A549 (cell line): Measurements from ENCODE around the gene SORCS3. TPM values are rescaled to one million over a fixed set of nuclear protein-coding genes. Genes with fewer than 3 reads are reported as not detected.

Experiments used
- ATAC-seq, 2 experiments: fragments of 200-7000 bp in 1 of 2; fragments of >200 bp in 1 of 2; cut with Nextera tagmentation in 1 of 2; cut with Tn5 transposase in 1 of 2; 3 replicates each; pipeline versions ENCODE4 v1.8.0 to v1.9.1; 2018 to 2020; ENCODE audit warnings: mild to moderate bottlenecking in 1 of 2, moderate library complexity in 1 of 2
- CTCF ChIA-PET: fragments of 300-600 bp; sonication (Branson Sonifier 250); formaldehyde crosslinking; extraction: SDS; loops from one replicate; lab custom pipeline; 2021; ENCODE audit warnings: antibody characterized with exemption, inconsistent platforms; lab: Yijun Ruan, JAX
- POLR2A ChIA-PET: fragments of 350-600 bp; formaldehyde crosslinking; extraction: SDS; loops from one replicate; lab custom pipeline; 2021; ENCODE audit warnings: antibody characterized with exemption, inconsistent platforms; lab: Yijun Ruan, JAX
- DNase-seq, 2 experiments: peaks; one replicate each; pipeline versions ENCODE4 v3.0.0 to v3.0.0-alpha.2; 2011 to 2016; ENCODE audit warnings: low read depth in 1 of 2, low spot score in 1 of 2
- FAIRE-seq: peaks from 2 replicates; lab custom pipeline; 2011; peaks lifted over from hg19 to GRCh38; lab: Jason Lieb, UNC
- H3K27ac ChIP-seq, 2 experiments: fragments of >200 bp; sonication (Bioruptor Twin); formaldehyde crosslinking; 3 replicates each; pipeline ENCODE4 v1.5.1; 2016 to 2017
- H3K4me1 ChIP-seq: fragments of >200 bp; sonication (Bioruptor Twin); formaldehyde crosslinking; 3 replicates; pipeline ENCODE4 v1.6.1; 2016
- H3K4me2 ChIP-seq: fragments of >200 bp; sonication (Bioruptor Twin); formaldehyde crosslinking; 3 replicates; pipeline ENCODE4 v1.6.1; 2016
- H3K4me3 ChIP-seq: fragments of >200 bp; sonication (Bioruptor Twin); formaldehyde crosslinking; 3 replicates; pipeline ENCODE4 v1.5.1; 2016
- H3K9me3 ChIP-seq: fragments of >200 bp; sonication (Bioruptor Twin); formaldehyde crosslinking; 3 replicates; pipeline ENCODE4 v1.6.1; 2016
- BCL3 ChIP-seq: fragments of >200 bp; sonication (Bioruptor Twin); formaldehyde crosslinking; IDR thresholded peaks from 3 replicates; pipeline ENCODE4 v1.6.1; 2016
- CBX2 ChIP-seq: fragments of 200-600 bp; sonication (generic); IDR thresholded peaks from 2 replicates; pipeline ENCODE4 v1.6.1; 2016; ENCODE audit warnings: low read depth, mild to moderate bottlenecking, borderline replicate concordance
- CEBPB ChIP-seq, 2 experiments: fragments of >200 bp in 1 of 2; sonication (Bioruptor Twin) in 1 of 2; formaldehyde crosslinking in 1 of 2; IDR thresholded peaks; 2 replicates each; pipeline ENCODE4 v1.6.1; 2012 to 2016
- CHD2 ChIP-seq: fragments of 150-350 bp; IDR thresholded peaks from 2 replicates; pipeline ENCODE4 v1.6.1; 2014; ENCODE audit warnings: low read length; ENCODE audit not compliant: partially characterized antibody
- CTCF ChIP-seq: fragments of >200 bp; sonication (Bioruptor Twin); formaldehyde crosslinking; IDR thresholded peaks from 3 replicates; pipeline ENCODE4 v1.5.1; 2016
- EHF ChIP-seq: fragments of 250-450 bp; sonication (Bioruptor Pico); IDR thresholded peaks from 2 replicates; pipeline ENCODE4 v1.5.0; 2020; ENCODE audit warnings: mild to moderate bottlenecking
- EHMT2 ChIP-seq: fragments of 200-600 bp; sonication (generic); IDR thresholded peaks from 2 replicates; pipeline ENCODE4 v1.6.1; 2016; ENCODE audit warnings: antibody characterized with exemption, low read depth, mild to moderate bottlenecking, moderate library complexity
- EP300 ChIP-seq, 2 experiments: fragments of >200 bp; sonication (Bioruptor Twin); formaldehyde crosslinking; IDR thresholded peaks; 2 replicates in 1 of 2; 3 replicates in 1 of 2; pipeline ENCODE4 v1.6.1; 2016 to 2017
- ESRRA ChIP-seq: fragments of 150-350 bp; IDR thresholded peaks from 2 replicates; pipeline ENCODE4 v1.6.1; 2014; ENCODE audit warnings: mild to moderate bottlenecking, low read length, borderline replicate concordance
- FOSL2 ChIP-seq, 2 experiments: fragments of 450-650 bp in 1 of 2; fragments of >200 bp in 1 of 2; sonication (Bioruptor Twin) in 1 of 2; formaldehyde crosslinking; IDR thresholded peaks; 2 replicates each; pipeline versions ENCODE4 v1.5.0 to v1.6.1; 2016 to 2020; ENCODE audit warnings: mild to moderate bottlenecking in 1 of 2, moderate library complexity in 1 of 2
- GATA3 ChIP-seq: IDR thresholded peaks from 2 replicates; pipeline ENCODE4 v1.6.1; 2012; ENCODE audit warnings: borderline replicate concordance
- HDAC2 ChIP-seq: fragments of 200-600 bp; sonication (generic); IDR thresholded peaks from 2 replicates; pipeline ENCODE4 v1.6.1; 2016
- HOXA7 ChIP-seq: fragments of 250-450 bp; sonication (Bioruptor Pico); IDR thresholded peaks from 2 replicates; pipeline ENCODE4 v1.5.0; 2020; ENCODE audit warnings: mild to moderate bottlenecking, moderate library complexity
- HOXB5 ChIP-seq: fragments of 250-450 bp; sonication (Bioruptor Pico); IDR thresholded peaks from 2 replicates; pipeline ENCODE4 v1.5.0; 2020; ENCODE audit warnings: mild to moderate bottlenecking, moderate library complexity
- JUN ChIP-seq, 2 experiments: fragments of >200 bp; sonication (Bioruptor Twin); formaldehyde crosslinking; IDR thresholded peaks; 2 replicates in 1 of 2; 3 replicates in 1 of 2; pipeline ENCODE4 v1.6.1; 2016 to 2017
- KDM1A ChIP-seq: fragments of 200-600 bp; sonication (generic); IDR thresholded peaks from 2 replicates; pipeline ENCODE4 v1.6.1; 2016; ENCODE audit warnings: low read depth, mild to moderate bottlenecking
- MYC ChIP-seq: IDR thresholded peaks from 2 replicates; pipeline ENCODE4 v1.6.1; 2012; ENCODE audit warnings: mild to moderate bottlenecking, inconsistent platforms, low read length, improper control_type of control experiment, borderline replicate concordance
- NR3C1 ChIP-seq: fragments of >200 bp; sonication (Bioruptor Twin); formaldehyde crosslinking; IDR thresholded peaks from 3 replicates; pipeline ENCODE4 v1.6.1; 2017
- POLR2A ChIP-seq: IDR thresholded peaks from 2 replicates; pipeline ENCODE4 v1.6.1; 2012; ENCODE audit warnings: mild to moderate bottlenecking, low read length
- POLR2AphosphoS2 ChIP-seq: conservative IDR thresholded peaks from 2 replicates; pipeline ENCODE4 v1.6.1; 2012; ENCODE audit warnings: low read length, improper control_type of control experiment, inconsistent platforms
- RAD21 ChIP-seq, 2 experiments: fragments of >200 bp in 1 of 2; sonication (Bioruptor Twin) in 1 of 2; formaldehyde crosslinking in 1 of 2; IDR thresholded peaks in 1 of 2; conservative IDR thresholded peaks in 1 of 2; 2 replicates in 1 of 2; 3 replicates in 1 of 2; pipeline ENCODE4 v1.6.1; 2012 to 2018; ENCODE audit warnings: inconsistent platforms in 1 of 2
- RARB ChIP-seq: fragments of 250-450 bp; sonication (Bioruptor Pico); IDR thresholded peaks from 2 replicates; pipeline ENCODE4 v1.8.0; 2021; ENCODE audit warnings: mild to moderate bottlenecking, moderate library complexity
- RFX5 ChIP-seq: fragments of 450-650 bp; IDR thresholded peaks from 2 replicates; pipeline ENCODE4 v1.7.1; 2014; ENCODE audit warnings: antibody characterized with exemption, mild to moderate bottlenecking, moderate library complexity
- RNF2 ChIP-seq: fragments of 200-600 bp; sonication (generic); IDR thresholded peaks from 2 replicates; pipeline ENCODE4 v1.6.1; 2016; ENCODE audit warnings: low read depth, mild to moderate bottlenecking, antibody characterized with exemption, moderate library complexity, borderline replicate concordance
- ZSCAN20 ChIP-seq: fragments of 250-450 bp; sonication (Bioruptor Pico); IDR thresholded peaks from 2 replicates; pipeline ENCODE4 v1.8.0; 2022; ENCODE audit warnings: mild to moderate bottlenecking, moderate library complexity
- WGBS: methylation state at CpG from one replicate; pipeline ENCODE4 v1.1.6; 2017; ENCODE audit errors: missing lambda C conversion rate; 5-methylcytosine and 5-hydroxymethylcytosine counted together
- polyA plus RNA-seq, 4 experiments: library from polyadenylated mRNA; depleted of rRNA in 3 of 4; stranded (reverse); fragments of >200 nt; fragmentation: RNase III in 1 of 4; extraction: RNeasy Plus Mini Kit Qiagen cat#74134 plus additional on column Dnase treatment in 1 of 4; gene quantifications; 2 replicates in 3 of 4; 3 replicates in 1 of 4; pipeline ENCODE4 v1.2.3, GENCODE V29; 2011 to 2017
- TF ChIP-seq, protein P1 (sequence below): fragments of 150-350 bp; IDR thresholded peaks from 2 replicates; pipeline ENCODE4 v1.6.1; 2014; ENCODE audit warnings: low read depth, mild to moderate bottlenecking, low read length
- TF ChIP-seq, protein P2 (sequence below): fragments of >200 bp; sonication (Bioruptor Twin); formaldehyde crosslinking; IDR thresholded peaks from 2 replicates; pipeline ENCODE4 v1.6.1; 2016
- TF ChIP-seq, protein P3 (sequence below): IDR thresholded peaks from 2 replicates; pipeline ENCODE4 v1.6.1; 2012

The SORCS3 gene
- polyA plus RNA-seq, 2 of the 4 experiments (the other 2 are of a cell fraction) = not detected

DNA sequence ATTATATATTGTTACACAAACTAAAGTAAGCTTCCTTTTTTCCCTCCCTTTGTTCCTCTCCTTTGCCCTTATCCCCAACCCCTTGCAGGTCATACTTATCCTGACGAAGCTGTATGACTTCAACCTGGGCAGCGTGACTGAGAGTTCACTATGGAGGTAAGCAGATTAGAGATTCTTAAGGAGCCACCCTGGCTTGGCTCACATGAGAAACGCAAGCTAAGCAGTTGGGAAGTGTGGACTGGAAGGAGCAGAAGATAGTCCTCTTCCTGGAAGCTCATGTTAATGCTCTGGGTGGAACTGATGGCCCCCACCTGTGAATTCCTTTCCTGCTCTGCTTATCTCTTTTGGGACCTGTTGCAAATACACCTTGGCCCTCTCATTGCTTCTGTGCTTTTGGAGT is 201.6 kb downstream of the SORCS3 start:
- Histone ChIP-seq H3K27ac (no peak overlapping the region), H3K4me3 (no peak overlapping the region), H3K9me3 (no peaks in the 10 kb centered on the region), H3K4me2 (no peak overlapping the region)
- ATAC-seq = no peak
- ChIA-PET POLR2A (no interaction called here), CTCF (interaction anchor here (1.0 kb wide), 1 partner anchor 13 kb away, joined by 3 read pairs; no protein-coding TSS in a partner anchor)
- DNase-seq = no peak
- TF ChIP-seq KDM1A = no peak
- TF ChIP-seq JUN (IDR thresholded peaks at IDR 0.05) = no peak
- TF ChIP-seq RNF2 = no peak
- no peak for TF ChIP-seq HOXA7 (CRISPR knock-in tag)
- TF ChIP-seq, all 56 proteins: peak for 0
- H3K4me1 ChIP-seq = no peaks in the 10 kb centered on the region
- FAIRE-seq = no peak
- 9% methylated on average over 3 of the region's 3 CpGs for WGBS

GRCh38 chr10:104844073-104844472 is 203.0 kb downstream of the SORCS3 start:
- ChIA-PET POLR2A (no interaction called here), CTCF (no interaction called here)
- ATAC-seq (no peak), FAIRE-seq (no peak), DNase-seq (no peak)
- Histone ChIP-seq H3K4me1 (no peaks in the 10 kb centered on the region), H3K4me2 (no peak overlapping the region), H3K4me3 (no peak overlapping the region), H3K9me3 (no peaks in the 10 kb centered on the region), H3K27ac (no peak overlapping the region)
- TF ChIP-seq GATA3 (no peak), JUN (IDR thresholded peaks at IDR 0.05) (no peak), EP300 (IDR thresholded peaks at IDR 0.05) (no peak), ESRRA (no peak), BCL3 (no peak), CTCF (no peak), EHMT2 (no peak), HDAC2 (no peak), POLR2A (no peak)
- TF ChIP-seq, protein P1, sequence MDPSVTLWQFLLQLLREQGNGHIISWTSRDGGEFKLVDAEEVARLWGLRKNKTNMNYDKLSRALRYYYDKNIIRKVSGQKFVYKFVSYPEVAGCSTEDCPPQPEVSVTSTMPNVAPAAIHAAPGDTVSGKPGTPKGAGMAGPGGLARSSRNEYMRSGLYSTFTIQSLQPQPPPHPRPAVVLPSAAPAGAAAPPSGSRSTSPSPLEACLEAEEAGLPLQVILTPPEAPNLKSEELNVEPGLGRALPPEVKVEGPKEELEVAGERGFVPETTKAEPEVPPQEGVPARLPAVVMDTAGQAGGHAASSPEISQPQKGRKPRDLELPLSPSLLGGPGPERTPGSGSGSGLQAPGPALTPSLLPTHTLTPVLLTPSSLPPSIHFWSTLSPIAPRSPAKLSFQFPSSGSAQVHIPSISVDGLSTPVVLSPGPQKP = no peak
- 20% methylated on average over 3 of the region's 3 CpGs for WGBS

DNA sequence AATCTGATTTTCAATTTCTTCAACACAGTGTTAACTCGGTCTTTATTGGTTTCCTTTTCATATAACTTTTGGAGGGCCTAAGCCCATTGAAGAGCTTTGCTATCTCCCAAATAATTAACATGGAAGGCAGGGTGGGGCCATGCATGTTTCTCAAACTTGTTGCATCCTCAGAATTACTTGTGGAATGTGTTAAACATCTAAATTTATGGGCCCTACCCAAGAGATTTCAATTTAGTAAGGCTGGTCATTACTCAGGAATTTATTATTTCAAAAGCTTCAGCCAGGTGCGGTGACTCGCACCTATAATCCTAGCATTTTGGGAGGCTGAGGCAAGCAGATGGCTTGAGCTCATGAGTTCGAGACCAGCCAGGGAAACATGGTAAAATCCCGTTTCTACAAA is 208.9 kb downstream of the SORCS3 start:
- DNase-seq = no peak
- WGBS = 36% methylated on average over 5 of the region's 5 CpGs

DNA sequence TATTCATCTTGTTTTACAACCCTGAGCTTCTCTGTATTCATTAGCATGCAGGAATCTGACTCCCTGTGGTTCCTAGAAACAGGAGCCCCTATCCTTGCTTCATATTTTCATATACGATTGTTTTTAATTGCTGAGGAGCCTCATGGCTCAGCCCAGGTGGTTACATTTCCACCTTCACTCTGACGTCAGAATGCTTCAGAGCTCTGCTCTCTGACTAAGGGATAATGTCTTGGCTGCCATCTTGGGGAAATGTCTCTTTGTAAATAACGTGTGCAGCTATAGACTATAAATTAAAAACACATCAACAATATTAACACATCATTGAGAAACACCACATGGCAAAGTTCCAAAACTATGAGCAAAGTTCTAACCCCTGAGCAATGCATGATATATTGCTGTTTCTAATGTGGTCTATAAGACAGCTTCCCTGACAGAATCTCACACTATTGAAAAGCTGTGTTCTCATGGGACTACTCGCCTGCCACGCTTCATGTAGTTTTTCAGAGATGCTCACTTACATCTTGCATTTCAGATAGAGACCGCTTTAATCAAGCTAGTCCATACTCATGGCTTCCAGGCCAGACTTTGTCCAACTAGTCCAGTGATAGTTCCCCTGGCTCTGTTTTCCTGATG is 227.0 kb downstream of the SORCS3 start:
- Histone ChIP-seq H3K27ac (no peak overlapping the region), H3K9me3 (no peaks in the 10 kb centered on the region), H3K4me2 (no peak overlapping the region), H3K4me1 (no peaks in the 10 kb centered on the region), H3K4me3 (no peak overlapping the region)
- TF ChIP-seq KDM1A (no peak), RAD21 (conservative IDR thresholded peaks at IDR 0.05 in 1 of 2, IDR thresholded peaks at IDR 0.05 in 1 of 2) (no peak), ZSCAN20 (CRISPR knock-in tag) (no peak), CHD2 (no peak), EHF (CRISPR knock-in tag) (no peak), MYC (no peak), RFX5 (no peak), CEBPB (IDR thresholded peaks at IDR 0.05) (no peak), EHMT2 (no peak), POLR2AphosphoS2 (no peak), RARB (CRISPR knock-in tag) (no peak), CBX2 (no peak), HOXB5 (CRISPR knock-in tag) (no peak), FOSL2 (IDR thresholded peaks at IDR 0.05) (no peak), FOSL2 (CRISPR knock-in tag; IDR thresholded peaks at IDR 0.05) (no peak), RNF2 (no peak)
- TF ChIP-seq, protein P2, sequence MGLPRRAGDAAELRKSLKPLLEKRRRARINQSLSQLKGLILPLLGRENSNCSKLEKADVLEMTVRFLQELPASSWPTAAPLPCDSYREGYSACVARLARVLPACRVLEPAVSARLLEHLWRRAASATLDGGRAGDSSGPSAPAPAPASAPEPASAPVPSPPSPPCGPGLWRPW = no peak
- TF ChIP-seq, protein P3, sequence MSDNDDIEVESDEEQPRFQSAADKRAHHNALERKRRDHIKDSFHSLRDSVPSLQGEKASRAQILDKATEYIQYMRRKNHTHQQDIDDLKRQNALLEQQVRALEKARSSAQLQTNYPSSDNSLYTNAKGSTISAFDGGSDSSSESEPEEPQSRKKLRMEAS = no peak
- CTCF ChIA-PET = interaction anchor here (0.5 kb wide), 1 partner anchor 9 kb away, joined by 3 read pairs; no protein-coding TSS in a partner anchor
- 27% methylated on average over 6 of the region's 6 CpGs for WGBS
- no peak for FAIRE-seq
- ATAC-seq = no peak
- DNase-seq = no peak
- POLR2A ChIA-PET = no interaction called here

More for the DNA sequence above, 208.9 kb downstream of the SORCS3 start:
- Histone ChIP-seq H3K4me1 (no peaks in the 10 kb centered on the region), H3K4me3 (no peak overlapping the region), H3K4me2 (no peak overlapping the region), H3K9me3 (no peaks in the 10 kb centered on the region)
- FAIRE-seq = no peak
- ChIA-PET CTCF (no interaction called here), POLR2A (no interaction called here)
- TF ChIP-seq ZSCAN20 (CRISPR knock-in tag) (no peak), NR3C1 (no peak)
- TF ChIP-seq, all 56 proteins: peak for 0
- no peak overlapping the region for H3K27ac ChIP-seq
- no peak for ATAC-seq
